ENCODE data around the gene AFG1L.
"Not testable (repeated sequence)": the region's sequence is repeated elsewhere in the genome, so short reads cannot be mapped to it uniquely, and the experiment has no call there.

The AFG1L gene

GRCh38 chr6:108294727-108295625 is at the start of gene AFG1L:
Gene AFG1L (plus strand): TSS chr6:108295054. CDS start chr6:108295080, 26 bp downstream.
- DNase-seq (ENCODE audit: low read depth in 3 of 3), result peak; percentile 75 to 81 (median 81)

- not testable (repeated sequence) for DNase-seq (ENCODE audit: low read depth in 3 of 3)
These were observed 49.8 kb upstream of the AFG1L start for GRCh38 chr6:108245095-108245494.

GRCh38 chr6:108247965-108248536 is 46.8 kb upstream of the AFG1L start:
- DNase-seq (ENCODE audit: low read depth in 3 of 3), result no peak

- DNase-seq (ENCODE audit: low read depth in 3 of 3), result no peak
These were observed 44.5 kb upstream of the AFG1L start for GRCh38 chr6:108250240-108250866.

- no peak for DNase-seq (ENCODE audit: low read depth in 3 of 3)
These were observed 43.6 kb upstream of the AFG1L start for GRCh38 chr6:108251252-108251651.

GRCh38 chr6:108252055-108252454 is 42.8 kb upstream of the AFG1L start:
- no peak for DNase-seq (ENCODE audit: low read depth in 3 of 3)

GRCh38 chr6:108253241-108253640 is 41.6 kb upstream of the AFG1L start:
- no peak for DNase-seq (ENCODE audit: low read depth in 3 of 3)

GRCh38 chr6:108254433-108255410 is 40.1 kb upstream of the AFG1L start:
- no peak for DNase-seq (ENCODE audit: low read depth in 3 of 3)

- DNase-seq (ENCODE audit: low read depth in 3 of 3), result no peak
These were observed 34.6 kb upstream of the AFG1L start for GRCh38 chr6:108260126-108260808.

GRCh38 chr6:108260809-108261569 is 33.9 kb upstream of the AFG1L start, which contains the start of gene SNX3:
Gene SNX3 (minus strand): TSS chr6:108261040. CDS start chr6:108260921, 119 bp downstream.
- DNase-seq (ENCODE audit: low read depth in 3 of 3), result peak; percentile 72 to 82 (median 76)

GRCh38 chr6:108263371-108263770 is 31.5 kb upstream of the AFG1L start:
- DNase-seq (ENCODE audit: low read depth in 3 of 3), result no peak

- no peak for DNase-seq (ENCODE audit: low read depth in 3 of 3)
These were observed 26.0 kb upstream of the AFG1L start for GRCh38 chr6:108268845-108269244.

GRCh38 chr6:108269955-108270354 is 24.9 kb upstream of the AFG1L start:
- not testable (repeated sequence) for DNase-seq (ENCODE audit: low read depth in 3 of 3)

GRCh38 chr6:108274546-108274945 is 20.3 kb upstream of the AFG1L start:
- DNase-seq (ENCODE audit: low read depth in 3 of 3), result no peak

GRCh38 chr6:108275976-108276375 is 18.9 kb upstream of the AFG1L start:
- no peak for DNase-seq (ENCODE audit: low read depth in 3 of 3)

- DNase-seq (ENCODE audit: low read depth in 3 of 3), result no peak
These were observed 17.6 kb upstream of the AFG1L start for GRCh38 chr6:108277295-108277694.

GRCh38 chr6:108277831-108278230 is 17.0 kb upstream of the AFG1L start:
- DNase-seq (ENCODE audit: low read depth in 3 of 3), result no peak

GRCh38 chr6:108285381-108285780 is 9.5 kb upstream of the AFG1L start:
- no peak for DNase-seq (ENCODE audit: low read depth in 3 of 3)

- no peak for DNase-seq (ENCODE audit: low read depth in 3 of 3)
These were observed 8.5 kb upstream of the AFG1L start for GRCh38 chr6:108286366-108286765.

GRCh38 chr6:108287373-108287772 is 7.5 kb upstream of the AFG1L start:
- no peak for DNase-seq (ENCODE audit: low read depth in 3 of 3)

All from stimulated activated CD4-positive, alpha-beta T cell treated with anti-CD3 and anti-CD28 coated beads, TNF-alpha, amount 100 ng/mL, for 4 hours (primary cell).